NB4 (cell line): ENCODE measurements around the gene GLIPR1L2.

ENCODE experiments used
- POLR2A ChIP-seq: IDR thresholded peaks from 2 replicates; pipeline ENCODE4 v1.6.1; 2011; ENCODE audit warnings: mild to moderate bottlenecking; ENCODE audit not compliant: insufficient read length; ENCODE audit errors: extremely low read depth
- TF ChIP-seq, protein P1 (sequence below): IDR thresholded peaks from one replicate; pipeline ENCODE4 v1.5.1; 2012; ENCODE audit warnings: low read depth, low read length
- TF ChIP-seq, protein P2 (sequence below): IDR thresholded peaks from 2 replicates; pipeline ENCODE4 v1.6.1; 2011; ENCODE audit warnings: low read depth, low read length

DNA sequence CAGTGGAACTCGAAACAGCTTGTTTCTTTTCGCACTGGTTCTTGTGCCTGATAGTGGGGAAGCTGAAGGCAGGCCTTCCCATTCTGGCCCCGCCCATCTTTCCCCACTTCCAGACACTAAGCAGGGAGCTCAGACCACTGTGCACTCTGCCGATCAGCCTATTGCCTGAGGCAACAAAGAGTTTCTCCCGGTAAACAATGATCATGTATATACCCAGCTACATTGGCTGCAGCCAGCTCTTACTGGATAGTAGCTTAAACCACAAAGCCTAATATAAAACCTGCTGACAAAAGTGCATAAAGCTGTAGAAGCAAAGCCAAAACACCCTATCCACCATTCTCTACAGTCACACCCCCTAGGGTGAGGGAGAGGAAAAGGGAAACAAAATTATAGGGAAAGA is 65.0 kb downstream of the GLIPR1L2 start:
- TF ChIP-seq, protein P1, sequence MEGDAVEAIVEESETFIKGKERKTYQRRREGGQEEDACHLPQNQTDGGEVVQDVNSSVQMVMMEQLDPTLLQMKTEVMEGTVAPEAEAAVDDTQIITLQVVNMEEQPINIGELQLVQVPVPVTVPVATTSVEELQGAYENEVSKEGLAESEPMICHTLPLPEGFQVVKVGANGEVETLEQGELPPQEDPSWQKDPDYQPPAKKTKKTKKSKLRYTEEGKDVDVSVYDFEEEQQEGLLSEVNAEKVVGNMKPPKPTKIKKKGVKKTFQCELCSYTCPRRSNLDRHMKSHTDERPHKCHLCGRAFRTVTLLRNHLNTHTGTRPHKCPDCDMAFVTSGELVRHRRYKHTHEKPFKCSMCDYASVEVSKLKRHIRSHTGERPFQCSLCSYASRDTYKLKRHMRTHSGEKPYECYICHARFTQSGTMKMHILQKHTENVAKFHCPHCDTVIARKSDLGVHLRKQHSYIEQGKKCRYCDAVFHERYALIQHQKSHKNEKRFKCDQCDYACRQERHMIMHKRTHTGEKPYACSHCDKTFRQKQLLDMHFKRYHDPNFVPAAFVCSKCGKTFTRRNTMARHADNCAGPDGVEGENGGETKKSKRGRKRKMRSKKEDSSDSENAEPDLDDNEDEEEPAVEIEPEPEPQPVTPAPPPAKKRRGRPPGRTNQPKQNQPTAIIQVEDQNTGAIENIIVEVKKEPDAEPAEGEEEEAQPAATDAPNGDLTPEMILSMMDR, result no peak
- TF ChIP-seq POLR2A, result no peak
- TF ChIP-seq, protein P2, sequence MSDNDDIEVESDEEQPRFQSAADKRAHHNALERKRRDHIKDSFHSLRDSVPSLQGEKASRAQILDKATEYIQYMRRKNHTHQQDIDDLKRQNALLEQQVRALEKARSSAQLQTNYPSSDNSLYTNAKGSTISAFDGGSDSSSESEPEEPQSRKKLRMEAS, result no peak
